ENCODE results near the gene KPNB1. TPM values are rescaled to one million over a fixed set of nuclear protein-coding genes. Genes with fewer than 3 reads are reported as not detected.
"Not testable (repeated sequence)": the region's sequence is repeated elsewhere in the genome, so short reads cannot be mapped to it uniquely, and the experiment has no call there.

Gene KPNB1
- total RNA-seq, 2 donors from 2014 or later, result 73.4 to 137 TPM

GRCh38 chr17:47678196-47678595 lies 28.5 kb downstream of the KPNB1 start:
- no peaks in the 10 kb centered on the region for H3K27me3 ChIP-seq
- ATAC-seq, result no peak
- no peak for TF ChIP-seq POLR2A (IDR thresholded peaks at IDR 0.05)
- no peaks in the 10 kb centered on the region for H3K4me1 ChIP-seq
- no peaks in the 10 kb centered on the region for H3K9me3 ChIP-seq
- H3K36me3 ChIP-seq (replicated peaks in 1 of 2; ENCODE audit: insufficient read depth in 1 of 2, low read depth in 2 of 2), result peaks cover 8 to 64% of the 10 kb centered on the region in 2 donors
- intact Hi-C loops (cut with DNase I), result no loop called here
- no peak for DNase-seq
- H3K4me3 ChIP-seq, result no peak overlapping the region
- 72 to 88% methylated on average over 7 of the region's 7 CpGs for WGBS, 2 donors
- no peak overlapping the region for H3K27ac ChIP-seq

GRCh38 chr17:47682138-47682537 lies 32.4 kb downstream of the KPNB1 start:
- Histone ChIP-seq H3K9me3 (no peaks in the 10 kb centered on the region), H3K4me1 (peaks cover 16% of the 10 kb centered on the region), H3K27me3 (no peaks in the 10 kb centered on the region), H3K27ac (no peak overlapping the region), H3K36me3 (replicated peaks in 1 of 2; ENCODE audit: insufficient read depth in 1 of 2, low read depth in 2 of 2) (peaks cover 8 to 40% of the 10 kb centered on the region in 2 donors), H3K4me3 (no peak overlapping the region)
- ATAC-seq, result no peak
- no peak for DNase-seq
- 92 to 98% methylated on average over 2 of the region's 2 CpGs for WGBS, 2 donors
- TF ChIP-seq CTCF (IDR thresholded peaks at IDR 0.05) (no peak), POLR2A (IDR thresholded peaks at IDR 0.05) (no peak)
- intact Hi-C loops (cut with DNase I), result no loop called here

GRCh38 chr17:47682727-47683126 lies 33.0 kb downstream of the KPNB1 start:
- H3K27me3 ChIP-seq; H3K9me3 ChIP-seq; H3K27ac ChIP-seq; DNase-seq; H3K4me3 ChIP-seq; ATAC-seq; intact Hi-C loops (cut with DNase I): not testable (repeated sequence)
- Histone ChIP-seq H3K36me3 (replicated peaks in 1 of 2; ENCODE audit: insufficient read depth in 1 of 2, low read depth in 2 of 2) (peaks cover 8 to 36% of the 10 kb centered on the region in 2 donors), H3K4me1 (peaks cover 17% of the 10 kb centered on the region)
- WGBS, 2 donors, result 78 to 82% methylated on average over 4 of the region's 4 CpGs

- intact Hi-C loops (cut with DNase I), result no loop called here
- no peak for ATAC-seq
- peaks cover 17% of the 10 kb centered on the region for H3K4me1 ChIP-seq
- H3K36me3 ChIP-seq (replicated peaks in 1 of 2; ENCODE audit: insufficient read depth in 1 of 2, low read depth in 2 of 2), result peaks cover 7 to 27% of the 10 kb centered on the region in 2 donors
- H3K27ac ChIP-seq, result no peak overlapping the region
- no peaks in the 10 kb centered on the region for H3K27me3 ChIP-seq
- TF ChIP-seq POLR2A (IDR thresholded peaks at IDR 0.05), result no peak
- WGBS, 2 donors, result 91 to 93% methylated on average over 4 of the region's 4 CpGs
- H3K4me3 ChIP-seq, result no peak overlapping the region
- no peaks in the 10 kb centered on the region for H3K9me3 ChIP-seq
- no peak for DNase-seq
Observed at GRCh38 chr17:47684025-47684424, 34.3 kb downstream of the KPNB1 start.

GRCh38 chr17:47684535-47685193 lies 34.9 kb downstream of the KPNB1 start:
- intact Hi-C loops (cut with DNase I), result no loop called here
- Histone ChIP-seq H3K4me1 (peaks cover 17% of the 10 kb centered on the region), H3K4me3 (no peak overlapping the region), H3K9me3 (no peaks in the 10 kb centered on the region), H3K27ac (no peak overlapping the region), H3K27me3 (no peaks in the 10 kb centered on the region), H3K36me3 (replicated peaks in 1 of 2; ENCODE audit: insufficient read depth in 1 of 2, low read depth in 2 of 2) (peaks cover under 1 to 23% of the 10 kb centered on the region in 2 donors)
- WGBS, 2 donors, result 91 to 92% methylated on average over 4 of the region's 4 CpGs
- TF ChIP-seq POLR2A (IDR thresholded peaks at IDR 0.05), result no peak
- no peak for TF ChIP-seq CTCF (IDR thresholded peaks at IDR 0.05)
- DNase-seq (no peak), ATAC-seq (no peak)

GRCh38 chr17:47685556-47686275 lies 36.0 kb downstream of the KPNB1 start:
- DNase-seq, result no peak
- Histone ChIP-seq H3K9me3 (no peaks in the 10 kb centered on the region), H3K27me3 (no peaks in the 10 kb centered on the region), H3K36me3 (replicated peaks in 1 of 2; ENCODE audit: insufficient read depth in 1 of 2, low read depth in 2 of 2) (peaks cover 0 to 13% of the 10 kb centered on the region in 2 donors), H3K4me3 (no peak overlapping the region), H3K27ac (peak overlapping the region in 1 of 4 donors; percentile 4), H3K4me1 (peaks cover 17% of the 10 kb centered on the region)
- intact Hi-C loops (cut with DNase I), result no loop called here
- TF ChIP-seq CTCF (IDR thresholded peaks at IDR 0.05) (no peak), POLR2A (IDR thresholded peaks at IDR 0.05) (no peak)
- no peak for ATAC-seq
- 85 to 92% methylated on average over 4 of the region's 4 CpGs for WGBS, 2 donors
